HEK293 (cell line): Measurements from ENCODE around the gene DGKZ.
A peak's percentile ranks its signal among the peaks of the same experiment; 100 is the strongest.

Source experiments
- CTCF ChIA-PET: fragments of 350-600 bp; formaldehyde crosslinking; extraction: SDS; loops from one replicate; lab custom pipeline; 2021; ENCODE audit warnings: antibody characterized with exemption; lab: Yijun Ruan, JAX
- POLR2A ChIA-PET: fragments of 300-600 bp; formaldehyde crosslinking; extraction: SDS; loops from one replicate; lab custom pipeline; 2020; ENCODE audit warnings: antibody characterized with exemption, inconsistent platforms; lab: Yijun Ruan, JAX
- H3K27ac ChIP-seq: fragments of 200-500 bp; sonication (Bioruptor generic); 2 replicates; pipeline ENCODE4 v1.5.1; 2014; ENCODE audit warnings: low read depth, low read length, control low read depth, inconsistent platforms; ENCODE audit errors: extremely low read depth
- H3K36me3 ChIP-seq, 2 experiments: fragments of 200-500 bp in 1 of 2; sonication (Bioruptor generic) in 1 of 2; 1 replicate in 1 of 2; 2 replicates in 1 of 2; pipeline ENCODE4 v1.5.1; 2014 to 2017; ENCODE audit warnings: inconsistent platforms in 2 of 2, low read length in 2 of 2; ENCODE audit not compliant: control insufficient read depth in 2 of 2, insufficient read depth in 1 of 2
- H3K4me1 ChIP-seq: fragments of 200-500 bp; sonication (Bioruptor generic); 2 replicates; pipeline ENCODE4 v1.5.1; 2014; ENCODE audit warnings: mild to moderate bottlenecking, low read length, inconsistent platforms; ENCODE audit not compliant: control insufficient read depth, insufficient read depth
- H3K4me3 ChIP-seq: 2 replicates; pipeline ENCODE4 v1.5.1; 2011; ENCODE audit warnings: low read depth, mild to moderate bottlenecking, control low read depth, low read length, moderate library complexity
- H3K9me3 ChIP-seq: fragments of 200-500 bp; sonication (Bioruptor generic); 2 replicates; pipeline ENCODE4 v1.5.1; 2014; ENCODE audit warnings: low read depth, low read length, inconsistent platforms; ENCODE audit not compliant: control insufficient read depth, insufficient read depth
- EGR2 ChIP-seq: fragments of 450-650 bp; formaldehyde crosslinking; IDR thresholded peaks from 2 replicates; pipeline ENCODE4 v1.5.1; 2016; ENCODE audit warnings: low read depth, missing biosample characterization, missing genetic modification characterization
- GFI1B ChIP-seq: fragments of 450-650 bp; formaldehyde crosslinking; IDR thresholded peaks from 2 replicates; pipeline ENCODE4 v1.5.1; 2016; ENCODE audit warnings: missing biosample characterization, missing genetic modification characterization
- GLIS2 ChIP-seq: fragments of 450-650 bp; formaldehyde crosslinking; IDR thresholded peaks from 2 replicates; pipeline ENCODE4 v1.5.1; 2016; ENCODE audit warnings: missing biosample characterization, missing genetic modification characterization
- KLF10 ChIP-seq: fragments of 450-650 bp; IDR thresholded peaks from 2 replicates; pipeline ENCODE4 v1.5.1; 2018; ENCODE audit warnings: missing biosample characterization, mild to moderate bottlenecking, missing genetic modification characterization
- KLF8 ChIP-seq: fragments of 450-650 bp; formaldehyde crosslinking; IDR thresholded peaks from 2 replicates; pipeline ENCODE4 v1.5.1; 2016; ENCODE audit warnings: missing biosample characterization, missing genetic modification characterization
- SP2 ChIP-seq: fragments of 450-650 bp; formaldehyde crosslinking; IDR thresholded peaks from 2 replicates; pipeline ENCODE4 v1.5.1; 2016; ENCODE audit warnings: missing biosample characterization, missing genetic modification characterization
- SP3 ChIP-seq: fragments of 450-650 bp; formaldehyde crosslinking; IDR thresholded peaks from 2 replicates; pipeline ENCODE4 v1.5.1; 2016; ENCODE audit warnings: missing biosample characterization, missing genetic modification characterization
- ZBTB26 ChIP-seq: fragments of 450-650 bp; formaldehyde crosslinking; optimal IDR thresholded peaks from 2 replicates; pipeline ENCODE3; 2016; ENCODE audit warnings: missing biosample characterization, mild to moderate bottlenecking, missing genetic modification characterization
- ZBTB44 ChIP-seq: fragments of 450-650 bp; IDR thresholded peaks from 2 replicates; pipeline ENCODE4 v1.5.1; 2018; ENCODE audit warnings: missing biosample characterization, mild to moderate bottlenecking, missing genetic modification characterization
- ZBTB8A ChIP-seq: fragments of 450-650 bp; formaldehyde crosslinking; IDR thresholded peaks from 2 replicates; pipeline ENCODE4 v1.5.1; 2016; ENCODE audit warnings: missing biosample characterization, missing genetic modification characterization
- ZFHX2 ChIP-seq: fragments of 450-650 bp; formaldehyde crosslinking; conservative IDR thresholded peaks from 2 replicates; pipeline ENCODE4 v1.5.1; 2016; ENCODE audit warnings: missing biosample characterization, missing genetic modification characterization
- ZNF121 ChIP-seq: fragments of 450-650 bp; formaldehyde crosslinking; IDR thresholded peaks from 2 replicates; pipeline ENCODE4 v1.5.1; 2016; ENCODE audit warnings: missing biosample characterization, missing genetic modification characterization
- ZNF133 ChIP-seq: fragments of 450-650 bp; formaldehyde crosslinking; IDR thresholded peaks from 2 replicates; pipeline ENCODE4 v1.5.1; 2016; ENCODE audit warnings: missing biosample characterization, missing genetic modification characterization
- ZNF214 ChIP-seq: fragments of 450-650 bp; formaldehyde crosslinking; IDR thresholded peaks from 2 replicates; pipeline ENCODE4 v1.5.1; 2017; ENCODE audit warnings: missing biosample characterization, mild to moderate bottlenecking, missing genetic modification characterization, borderline replicate concordance
- ZNF335 ChIP-seq: fragments of 450-650 bp; formaldehyde crosslinking; conservative IDR thresholded peaks from 2 replicates; pipeline ENCODE4 v1.5.1; 2016; ENCODE audit warnings: missing biosample characterization, missing genetic modification characterization
- ZNF341 ChIP-seq: fragments of 450-650 bp; formaldehyde crosslinking; IDR thresholded peaks from 2 replicates; pipeline ENCODE4; 2016; ENCODE audit warnings: low read depth, missing biosample characterization, missing genetic modification characterization
- ZNF530 ChIP-seq: fragments of 450-650 bp; formaldehyde crosslinking; IDR thresholded peaks from 2 replicates; pipeline ENCODE4 v1.5.1; 2016; ENCODE audit warnings: low read depth, missing biosample characterization, missing genetic modification characterization
- TF ChIP-seq, protein P1 (sequence below): fragments of 450-650 bp; formaldehyde crosslinking; IDR thresholded peaks from 2 replicates; pipeline ENCODE4 v1.5.1; 2017; ENCODE audit warnings: missing biosample characterization, missing genetic modification characterization

The DGKZ gene

GRCh38 chr11:46390331-46391171, 43.3 kb downstream of the DGKZ start:
- ChIA-PET CTCF (interaction anchor here (0.6 to 5.4 kb wide), 18 partner anchors 11 to 518 kb away, joined by 3 to 56 read pairs (median 5); no protein-coding TSS in a partner anchor), POLR2A (interaction anchor here (0.6 to 1.5 kb wide), 3 partner anchors 14 to 152 kb away, joined by 3 to 5 read pairs (median 4); no protein-coding TSS in a partner anchor)
- Histone ChIP-seq H3K4me3 (no peak overlapping the region), H3K36me3 (no peaks in the 10 kb centered on the region), H3K9me3 (no peaks in the 10 kb centered on the region), H3K4me1 (no peaks in the 10 kb centered on the region), H3K27ac (no peak overlapping the region)
- TF ChIP-seq KLF10 (tag by site-specific recombination): no peak
- TF ChIP-seq, protein P1, sequence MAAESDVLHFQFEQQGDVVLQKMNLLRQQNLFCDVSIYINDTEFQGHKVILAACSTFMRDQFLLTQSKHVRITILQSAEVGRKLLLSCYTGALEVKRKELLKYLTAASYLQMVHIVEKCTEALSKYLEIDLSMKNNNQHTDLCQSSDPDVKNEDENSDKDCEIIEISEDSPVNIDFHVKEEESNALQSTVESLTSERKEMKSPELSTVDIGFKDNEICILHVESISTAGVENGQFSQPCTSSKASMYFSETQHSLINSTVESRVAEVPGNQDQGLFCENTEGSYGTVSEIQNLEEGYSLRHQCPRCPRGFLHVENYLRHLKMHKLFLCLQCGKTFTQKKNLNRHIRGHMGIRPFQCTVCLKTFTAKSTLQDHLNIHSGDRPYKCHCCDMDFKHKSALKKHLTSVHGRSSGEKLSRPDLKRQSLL (tag by site-specific recombination): peak; percentile 12; the same call in 1 of the 2 replicates
- TF ChIP-seq ZNF133 (tag by site-specific recombination): no peak
- no peak for TF ChIP-seq ZNF214 (tag by site-specific recombination)

DNA sequence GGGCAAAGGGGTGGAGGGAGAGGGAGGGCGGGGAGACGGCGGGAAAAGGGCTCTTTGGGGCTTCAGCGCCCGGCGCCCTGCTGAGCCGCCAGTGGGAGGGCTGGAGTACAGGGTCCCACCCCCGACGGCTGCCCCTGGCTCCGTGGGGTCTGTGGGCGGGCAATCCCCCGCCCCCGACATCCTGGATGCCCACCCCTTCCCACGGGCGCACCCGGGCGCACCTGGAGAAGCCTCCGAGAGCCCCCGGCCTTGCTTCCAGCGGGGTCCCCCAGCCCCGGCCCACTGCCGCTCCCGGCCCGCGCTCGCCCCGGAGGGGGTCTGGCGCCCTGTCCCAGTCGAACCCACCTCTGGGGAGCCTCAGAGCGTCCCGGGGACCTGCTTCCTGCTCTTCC, 43.9 kb downstream of the DGKZ start:
- POLR2A ChIA-PET: interaction anchor here (0.6 kb wide), 1 partner anchor 60 kb away, joined by 5 read pairs; no protein-coding TSS in a partner anchor
- no peaks in the 10 kb centered on the region for H3K9me3 ChIP-seq
- peaks cover 0 to 5% of the 10 kb centered on the region in 2 experiments; a peak in 1 of 3 replicates for H3K36me3 ChIP-seq
- no peak overlapping the region for H3K27ac ChIP-seq
- H3K4me1 ChIP-seq: no peaks in the 10 kb centered on the region
- H3K4me3 ChIP-seq: peak overlapping the region; percentile 45
- TF ChIP-seq GFI1B (tag by site-specific recombination): no peak
- TF ChIP-seq KLF8 (tag by site-specific recombination): peak; percentile 15; the same call in 1 of the 2 replicates
- TF ChIP-seq ZNF530 (tag by site-specific recombination): no peak
- TF ChIP-seq ZBTB26 (tag by site-specific recombination): peak; percentile 23
- 0 out of 2 replicates have a peak, but pooled peaks have one; percentile 17 for TF ChIP-seq ZNF341 (tag by site-specific recombination)
- TF ChIP-seq SP2 (tag by site-specific recombination): peak; percentile 22; the same call in 1 of the 2 replicates
- TF ChIP-seq ZFHX2: peak; percentile 80
- TF ChIP-seq ZBTB44 (tag by site-specific recombination): no peak
- TF ChIP-seq ZNF335 (tag by site-specific recombination): 0 out of 2 replicates have a peak, but pooled peaks have one; percentile 11
- TF ChIP-seq ZNF121: no peak
- peak; percentile 46 for TF ChIP-seq SP3 (tag by site-specific recombination)
- TF ChIP-seq ZBTB8A: peak; percentile 63
- TF ChIP-seq EGR2 (tag by site-specific recombination): peak; percentile 54; the same call in 1 of the 2 replicates
- TF ChIP-seq GLIS2 (tag by site-specific recombination): peak; percentile 56
- CTCF ChIA-PET: interaction anchor here (0.5 to 5.4 kb wide), 11 partner anchors 8 to 426 kb away, joined by 3 to 43 read pairs (median 4); no protein-coding TSS in a partner anchor
